HepG2 (cell line): ENCODE data around the gene DNASE2B. TPM values are rescaled to one million over a fixed set of nuclear protein-coding genes. Genes with fewer than 3 reads are reported as not detected.

Experiments
- ATAC-seq: fragments of 200-7000 bp; cut with Tn5 transposase; 3 replicates; pipeline ENCODE4 v1.9.1; 2020; ENCODE audit warnings: mild to moderate bottlenecking, moderate library complexity
- BruUV-seq: library from RNA; stranded (reverse); fragments of 400-500 nt; replicated peaks from 2 replicates; lab custom pipeline; 2021; lab: Mats Ljungman, UMichigan
- CTCF ChIA-PET: fragments of 300-600 bp; formaldehyde crosslinking; extraction: SDS; loops from one replicate; lab custom pipeline; 2021; ENCODE audit warnings: low total read pairs, inconsistent platforms, low intra/inter-chr PET ratio; lab: Yijun Ruan, JAX
- POLR2A ChIA-PET: fragments of 350-600 bp; sonication (Branson Sonifier 250); formaldehyde crosslinking; loops from one replicate; lab custom pipeline; 2020; ENCODE audit warnings: antibody characterized with exemption, inconsistent platforms; lab: Yijun Ruan, JAX
- DNase-seq: peaks from one replicate; pipeline ENCODE4 v3.0.0-alpha.2; 2015; ENCODE audit warnings: low spot score
- FAIRE-seq: peaks from 3 replicates; lab custom pipeline; 2011; peaks lifted over from hg19 to GRCh38; lab: Jason Lieb, UNC
- H2AFZ ChIP-seq: one replicate; pipeline ENCODE4 v1.6.1; 2011; ENCODE audit warnings: low read length, inconsistent platforms
- H3K27ac ChIP-seq: fragments of 300-600 bp; 3 replicates; pipeline ENCODE4 v1.8.0; 2011; ENCODE audit warnings: mixed run types, mild to moderate bottlenecking, mixed read lengths, low read length, inconsistent platforms; ENCODE audit not compliant: insufficient read depth; ENCODE audit errors: extremely low read length
- H3K27me3 ChIP-seq, 2 experiments: fragments of 200-600 bp in 1 of 2; 2 replicates in 1 of 2; 3 replicates in 1 of 2; pipeline versions ENCODE4 v1.6.0 to v1.8.0; 2011; ENCODE audit warnings: low read length in 2 of 2, mild to moderate bottlenecking in 2 of 2, moderate library complexity in 2 of 2, inconsistent platforms in 1 of 2; ENCODE audit not compliant: insufficient read depth in 2 of 2, control insufficient read depth in 1 of 2
- H3K36me3 ChIP-seq, 2 experiments: fragments of 200-600 bp in 1 of 2; replicated peaks in 1 of 2; 2 replicates in 1 of 2; 3 replicates in 1 of 2; pipeline versions ENCODE4 v1.5.1 to v1.8.0; 2011; ENCODE audit warnings: low read length in 2 of 2, inconsistent platforms in 1 of 2; ENCODE audit not compliant: insufficient read depth in 2 of 2, control insufficient read depth in 1 of 2
- H3K4me1 ChIP-seq: 2 replicates; pipeline ENCODE4 v1.5.1; 2012; ENCODE audit warnings: low read length, inconsistent platforms; ENCODE audit not compliant: insufficient read depth
- H3K4me2 ChIP-seq: 2 replicates; pipeline ENCODE4 v1.6.0; 2011; ENCODE audit warnings: low read depth, low read length, inconsistent platforms
- H3K4me3 ChIP-seq, 3 experiments: fragments of 200-600 bp in 1 of 3; sonication (generic), shearing (Covaris generic) in 1 of 3; replicated peaks in 1 of 3; 2 replicates each; pipeline ENCODE4 v1.5.1; 2011 to 2016; ENCODE audit warnings: low read length in 3 of 3, inconsistent platforms in 2 of 3, low read depth in 2 of 3, mild to moderate bottlenecking in 2 of 3, control low read depth in 1 of 3, mixed read lengths in 1 of 3; ENCODE audit not compliant: insufficient read depth in 1 of 3
- H3K79me2 ChIP-seq: one replicate; pipeline ENCODE4 v1.6.1; 2011; ENCODE audit warnings: low read length, inconsistent platforms; ENCODE audit not compliant: insufficient read depth
- H3K9ac ChIP-seq: 2 replicates; pipeline ENCODE4 v1.6.0; 2011; ENCODE audit warnings: mild to moderate bottlenecking, low read depth, low read length, inconsistent platforms; ENCODE audit not compliant: insufficient read depth
- H3K9me3 ChIP-seq: 2 replicates; pipeline ENCODE4 v1.5.1; 2012; ENCODE audit warnings: mild to moderate bottlenecking, low read length
- H4K20me1 ChIP-seq: 2 replicates; pipeline ENCODE4 v1.6.0; 2011; ENCODE audit warnings: inconsistent platforms, mild to moderate bottlenecking, low read length, moderate library complexity; ENCODE audit not compliant: insufficient read depth
- AHDC1 ChIP-seq: sonication (generic); formaldehyde crosslinking; IDR thresholded peaks from 2 replicates; pipeline ENCODE4 v1.5.1; 2020; ENCODE audit warnings: mild to moderate bottlenecking, missing genetic modification reagents, borderline replicate concordance
- RXRB ChIP-seq: IDR thresholded peaks from 2 replicates; pipeline ENCODE4 v1.6.1; 2016; ENCODE audit warnings: borderline replicate concordance, missing genetic modification reagents, missing compliant biosample characterization
- ZNF543 ChIP-seq: sonication (generic); formaldehyde crosslinking; IDR thresholded peaks from 2 replicates; pipeline ENCODE4 v1.4.0; 2020; ENCODE audit warnings: mild to moderate bottlenecking, missing genetic modification reagents
- WGBS: methylation state at CpG from one replicate; pipeline ENCODE4 v1.1.6; 2017; ENCODE audit warnings: low lambda C conversion rate; 5-methylcytosine and 5-hydroxymethylcytosine counted together
- in situ Hi-C: cut with HindIII; loops from 2 replicates; pipeline ENCODE4 v1.10.0; 2017; ENCODE audit warnings: low pct_unique_long_range_greater_than_20kb; ENCODE audit not compliant: extremely low pct_ligation_motif_present
- intact Hi-C: fragments of 100-400 bp; cut with micrococcal nuclease; formaldehyde crosslinking; loops from one replicate; pipeline ENCODE4 v1.10.0; 2022; ENCODE audit not compliant: unreplicated experiment
- polyA plus RNA-seq, 8 experiments: library from polyadenylated mRNA; depleted of rRNA in 3 of 8; stranded (reverse) in 7 of 8; unstranded in 1 of 8; fragments of >200 nt; fragmentation: Illumina TruSeq in 4 of 8; extraction: Trizol in 4 of 8; gene quantifications; 2 replicates each; pipeline versions ENCODE4 v1.2.1 to v1.2.3, GENCODE V29; 2011 to 2016; ENCODE audit warnings: low read depth in 4 of 8, missing spikeins in 1 of 8, mixed read lengths in 1 of 8; ENCODE audit not compliant: insufficient read depth in 1 of 8
- total RNA-seq, 5 experiments: library from RNA; depleted of rRNA; stranded (reverse); fragments of >200 nt; fragmentation: Illumina TruSeq; extraction: Trizol; gene quantifications; 2 replicates each; pipeline ENCODE4 v1.2.3, GENCODE V29; 2016; ENCODE audit warnings: low read depth in 1 of 5

The DNASE2B gene
- total and polyA plus RNA-seq, 2 of the 13 experiments (the other 11 are each of a cell fraction or from before 2014, with no cell fraction given) = not detected

GRCh38 chr1:84366786-84367185 is 31.5 kb upstream of the DNASE2B start:
- H3K9me3 ChIP-seq = no peaks in the 10 kb centered on the region
- H3K4me2 ChIP-seq = no peak overlapping the region
- TF ChIP-seq AHDC1 (CRISPR knock-in tag) = no peak
- TF ChIP-seq ZNF543 (CRISPR knock-in tag) = no peak
- TF ChIP-seq RXRB (CRISPR knock-in tag) = no peak
- no peak for DNase-seq
- ChIA-PET POLR2A (no interaction called here), CTCF (no interaction called here)
- H3K27me3 ChIP-seq = no peaks in the 10 kb centered on the region
- H3K4me1 ChIP-seq = 0 out of 2 replicates have a peak, but pooled peaks cover 6% of the 10 kb centered on the region
- no peak overlapping the region for H3K9ac ChIP-seq
- WGBS = 49% methylated on average over 2 of the region's 2 CpGs
- no peak overlapping the region for H3K4me3 ChIP-seq
- no peak for FAIRE-seq
- BruUV-seq = no TSS peak
- in situ Hi-C loops (no loop called here), intact Hi-C loops (no loop called here)
- ATAC-seq = no peak
- H4K20me1 ChIP-seq = no peaks in the 10 kb centered on the region
- no peaks in the 10 kb centered on the region for H3K79me2 ChIP-seq
- H3K36me3 ChIP-seq = no peaks in the 10 kb centered on the region
- H2AFZ ChIP-seq = no peak overlapping the region
- H3K27ac ChIP-seq = no peak overlapping the region
